ENCODE data around the gene C1QTNF2.

The C1QTNF2 gene, protein sequence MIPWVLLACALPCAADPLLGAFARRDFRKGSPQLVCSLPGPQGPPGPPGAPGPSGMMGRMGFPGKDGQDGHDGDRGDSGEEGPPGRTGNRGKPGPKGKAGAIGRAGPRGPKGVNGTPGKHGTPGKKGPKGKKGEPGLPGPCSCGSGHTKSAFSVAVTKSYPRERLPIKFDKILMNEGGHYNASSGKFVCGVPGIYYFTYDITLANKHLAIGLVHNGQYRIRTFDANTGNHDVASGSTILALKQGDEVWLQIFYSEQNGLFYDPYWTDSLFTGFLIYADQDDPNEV

DNA sequence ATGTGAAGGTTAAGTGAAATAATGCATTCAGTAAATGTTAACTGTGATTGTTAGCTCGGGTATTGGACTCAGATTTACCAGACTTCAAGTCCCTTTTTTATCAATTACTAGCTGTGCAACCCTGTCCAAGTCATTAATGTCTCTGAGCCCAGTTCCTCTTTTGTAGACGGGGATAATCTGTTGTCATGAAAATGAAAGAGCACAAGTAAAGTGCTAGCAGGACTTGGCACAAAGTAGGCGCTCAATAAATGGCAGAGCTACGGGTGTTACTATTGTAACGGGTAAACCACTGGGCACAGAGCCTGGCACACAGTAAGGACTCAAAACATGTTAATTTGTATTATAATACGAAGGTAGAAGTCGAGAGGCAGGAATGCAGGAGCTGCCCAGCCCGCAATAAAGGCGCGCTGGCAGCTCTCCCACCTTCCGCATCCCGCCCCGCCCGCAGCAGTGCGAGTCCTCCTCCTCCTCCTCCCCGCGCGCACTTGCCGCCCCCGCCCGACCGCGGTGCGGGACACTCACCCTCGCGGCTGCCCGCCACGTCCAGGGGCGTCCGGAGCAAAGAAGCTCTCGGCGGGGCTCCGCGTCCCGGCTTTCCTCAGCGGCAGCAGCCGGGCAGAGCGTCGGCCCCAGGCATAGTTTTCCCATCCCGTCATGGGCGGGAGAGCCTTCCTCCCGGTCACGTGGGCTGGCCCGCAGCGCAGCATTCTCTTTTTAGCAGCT is at the start of gene C1QTNF2:
TSS of gene C1QTNF2 (minus strand) at position 637 of the 723 bp plus-strand sequence. CDS start 15,615 bp downstream, outside the sequence.
- in situ Hi-C loops (cut with HindIII; ENCODE audit: low sequenced_read_pairs), result loop anchor here (25.0 kb wide), 1 partner anchor 333 kb away; no protein-coding TSS in a partner anchor

DNA sequence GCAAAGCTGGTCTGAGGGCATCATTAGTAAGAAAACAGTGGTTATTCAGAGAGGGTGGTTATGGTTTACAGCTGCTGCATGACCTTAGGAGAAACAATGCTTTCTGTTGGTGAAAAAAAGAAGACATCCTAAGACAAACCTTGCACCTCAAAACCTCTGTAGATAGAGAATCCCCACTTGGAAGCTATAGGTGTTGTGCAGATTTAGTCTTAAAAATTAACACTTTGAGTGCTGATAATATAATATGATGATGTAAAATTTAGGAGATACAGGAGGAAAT is 49.8 kb upstream of the C1QTNF2 start:
- in situ Hi-C loops (cut with HindIII; ENCODE audit: low sequenced_read_pairs), result no loop called here

DNA sequence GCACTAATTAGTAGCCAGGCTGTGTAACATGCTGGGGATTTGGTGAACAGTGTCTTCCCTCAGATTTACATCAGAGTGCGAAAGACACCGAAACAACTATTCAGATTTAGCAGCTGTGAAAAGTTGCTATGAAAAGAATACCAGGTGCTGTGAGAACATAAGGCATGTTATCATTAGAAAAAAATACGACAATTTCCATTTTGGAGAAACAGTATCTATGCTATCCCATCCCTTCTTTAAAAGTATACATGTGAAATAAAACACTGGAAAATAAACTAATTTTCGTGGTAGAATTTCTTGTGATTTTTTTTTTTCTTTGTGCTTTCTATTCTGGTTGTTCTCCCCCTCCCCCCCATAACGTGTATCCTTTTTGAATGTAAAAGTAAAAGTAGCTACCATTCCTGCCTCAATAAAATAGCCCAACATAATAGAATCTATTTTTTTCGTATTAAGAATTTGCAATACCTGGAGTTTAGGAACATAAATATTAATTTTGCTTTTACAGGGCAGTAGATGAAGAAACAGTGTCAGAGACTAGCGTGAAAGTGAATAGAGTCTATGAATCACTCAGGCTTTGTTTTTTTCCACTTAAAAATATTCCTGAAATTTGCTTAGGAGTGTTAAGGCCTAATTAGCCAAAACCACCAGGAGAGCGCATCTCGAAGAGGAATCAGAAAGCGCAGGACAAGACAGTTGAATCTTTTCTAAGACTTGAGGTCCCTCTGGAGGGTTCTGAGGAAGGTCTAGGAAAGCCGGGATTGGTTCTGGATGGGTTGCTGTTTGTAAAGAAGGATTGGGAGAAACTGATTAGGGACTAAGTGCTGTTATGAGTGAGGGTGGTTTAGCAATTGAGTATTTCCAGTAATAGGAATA is 49.3 kb upstream of the C1QTNF2 start:
- in situ Hi-C loops (cut with HindIII; ENCODE audit: low sequenced_read_pairs), result no loop called here

- in situ Hi-C loops (cut with HindIII; ENCODE audit: low sequenced_read_pairs), result no loop called here
Observed at GRCh38 chr5:160418561-160419457, 48.4 kb upstream of the C1QTNF2 start, which contains the start of gene SLU7. SLU7 (minus strand) TSS chr5:160419081; CDS start chr5:160415294, 3,787 bp downstream.

- in situ Hi-C loops (cut with HindIII; ENCODE audit: low sequenced_read_pairs), result no loop called here
Observed at GRCh38 chr5:160399402-160400353, 29.3 kb upstream of the C1QTNF2 start, which contains the start of gene FAM200C. FAM200C (minus strand) TSS chr5:160400054; CDS start chr5:160395490, 4,564 bp downstream.

- in situ Hi-C loops (cut with HindIII; ENCODE audit: low sequenced_read_pairs), result no loop called here
Observed at GRCh38 chr5:160398806-160399205, 28.4 kb upstream of the C1QTNF2 start.

DNA sequence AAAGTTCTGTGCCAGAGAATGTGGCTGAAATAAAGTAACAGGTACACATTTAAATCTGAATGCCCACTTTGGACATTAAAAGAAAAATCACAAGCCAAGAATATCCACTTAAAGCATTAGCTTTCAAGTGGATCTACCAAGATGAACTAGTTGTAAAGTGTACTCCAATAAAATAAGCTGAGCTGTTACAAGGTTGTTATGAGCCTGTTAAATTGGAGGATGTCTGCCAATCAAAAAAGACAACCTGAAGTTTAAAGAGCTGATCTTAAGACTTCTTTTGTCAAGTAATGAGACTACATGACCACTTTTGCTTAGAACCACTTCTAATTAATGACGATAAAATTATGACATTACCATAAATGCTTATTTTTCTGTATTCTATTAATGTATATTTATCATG is 27.1 kb upstream of the C1QTNF2 start:
- in situ Hi-C loops (cut with HindIII; ENCODE audit: low sequenced_read_pairs), result no loop called here

GRCh38 chr5:160395111-160395510 is 24.7 kb upstream of the C1QTNF2 start:
- in situ Hi-C loops (cut with HindIII; ENCODE audit: low sequenced_read_pairs), result no loop called here

- in situ Hi-C loops (cut with HindIII; ENCODE audit: low sequenced_read_pairs), result no loop called here
Observed at GRCh38 chr5:160390787-160391696, 20.6 kb upstream of the C1QTNF2 start.

DNA sequence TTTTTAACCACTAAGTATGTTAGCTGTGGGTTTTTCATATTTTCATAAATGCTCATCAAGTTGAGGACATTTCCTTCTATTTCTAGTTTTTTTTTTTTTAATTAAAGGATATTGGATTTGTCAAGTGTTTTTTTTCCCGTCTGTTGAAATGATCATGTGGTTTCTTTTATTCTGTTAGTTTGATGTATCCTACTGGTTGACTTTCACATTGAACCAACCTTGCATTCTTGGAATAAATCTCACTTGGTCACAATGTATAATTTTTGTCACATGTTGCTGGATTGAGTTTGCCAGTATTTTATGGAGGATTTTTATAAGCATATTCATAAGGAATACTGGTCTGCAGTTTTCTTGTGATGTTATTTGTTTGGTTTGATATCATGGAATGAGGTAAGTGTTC is 17.0 kb upstream of the C1QTNF2 start:
- in situ Hi-C loops (cut with HindIII; ENCODE audit: low sequenced_read_pairs), result no loop called here

DNA sequence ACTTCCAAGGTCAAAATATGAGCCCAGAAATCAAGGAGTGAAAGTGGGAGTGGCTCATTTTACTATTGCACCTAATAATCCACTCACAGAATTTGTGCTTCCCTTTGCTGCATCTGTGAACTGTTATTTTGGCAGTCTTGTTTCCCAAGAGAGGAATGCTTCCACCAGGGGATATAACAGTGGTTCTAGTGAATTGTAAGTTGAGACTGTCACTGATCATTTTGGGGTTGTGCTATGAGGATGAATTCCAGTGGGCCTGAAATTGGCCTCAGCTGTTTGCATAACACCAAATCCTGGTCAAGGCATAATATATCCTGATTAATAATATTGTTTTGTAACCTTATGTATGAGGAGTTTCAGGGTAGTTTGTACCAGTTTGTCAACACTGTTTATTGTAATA is 15.1 kb upstream of the C1QTNF2 start:
- in situ Hi-C loops (cut with HindIII; ENCODE audit: low sequenced_read_pairs), result no loop called here

- in situ Hi-C loops (cut with HindIII; ENCODE audit: low sequenced_read_pairs), result no loop called here
Observed at GRCh38 chr5:160384681-160385080, 14.3 kb upstream of the C1QTNF2 start.

DNA sequence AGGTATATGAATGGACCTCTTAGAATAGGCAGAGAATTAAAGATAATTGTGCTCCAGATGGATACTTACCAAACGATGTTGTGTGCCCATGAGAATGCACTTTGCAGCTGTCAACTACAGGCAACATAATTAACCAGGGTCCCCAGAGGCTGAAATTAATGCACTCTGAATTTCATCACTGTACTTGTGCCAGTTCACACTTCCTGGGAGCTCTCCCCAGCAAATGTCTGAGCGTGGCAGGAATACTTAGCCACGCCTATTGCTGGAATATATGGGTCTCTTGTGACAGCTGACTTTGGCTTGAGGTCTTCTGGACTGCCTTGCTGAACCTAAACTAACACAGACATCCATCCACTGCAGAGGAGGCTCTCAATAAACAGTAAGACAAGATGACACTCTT is 11.9 kb upstream of the C1QTNF2 start:
- in situ Hi-C loops (cut with HindIII; ENCODE audit: low sequenced_read_pairs), result no loop called here

DNA sequence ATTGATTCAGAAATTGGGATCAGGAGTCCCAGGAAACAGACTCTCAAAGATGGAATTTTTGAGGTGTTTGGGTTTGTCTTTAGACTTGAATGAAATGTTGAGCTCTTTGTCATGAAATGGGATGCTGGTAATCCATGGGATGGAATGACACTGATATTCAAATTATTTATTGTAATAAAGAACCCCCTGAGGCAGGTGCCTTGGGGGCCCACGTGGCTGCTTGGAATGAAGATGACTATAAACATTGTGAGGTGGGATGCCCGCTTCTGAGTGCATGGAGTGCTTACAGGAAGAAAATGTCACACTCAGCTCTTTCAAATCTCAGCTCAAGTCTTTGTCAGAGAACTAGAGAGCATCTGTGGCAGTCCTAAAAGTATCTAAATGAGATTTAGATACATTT is 9.6 kb upstream of the C1QTNF2 start:
- in situ Hi-C loops (cut with HindIII; ENCODE audit: low sequenced_read_pairs), result no loop called here

DNA sequence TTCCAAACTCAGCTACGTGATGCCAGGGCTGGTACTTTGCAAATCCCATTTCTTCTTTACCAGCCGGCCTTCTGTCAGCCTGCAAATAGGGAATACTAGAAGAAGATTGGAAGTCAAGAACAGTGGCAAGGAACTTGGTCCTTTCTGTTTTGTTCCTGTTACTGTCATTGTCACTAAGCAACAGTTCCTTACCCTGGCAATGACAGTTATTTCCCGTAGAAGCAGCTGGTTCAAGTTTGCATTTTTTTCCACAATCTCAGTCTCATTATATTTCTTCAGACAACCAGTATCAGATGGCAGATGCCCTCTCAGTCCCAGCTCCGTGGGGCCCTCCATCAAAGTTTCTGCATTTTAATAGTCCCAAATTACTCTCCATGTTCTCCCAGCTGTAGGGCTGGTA is 9.1 kb upstream of the C1QTNF2 start:
- in situ Hi-C loops (cut with HindIII; ENCODE audit: low sequenced_read_pairs), result no loop called here

GRCh38 chr5:160378330-160378729 is 7.9 kb upstream of the C1QTNF2 start:
- in situ Hi-C loops (cut with HindIII; ENCODE audit: low sequenced_read_pairs), result no loop called here

GRCh38 chr5:160377651-160378050 is 7.2 kb upstream of the C1QTNF2 start:
- in situ Hi-C loops (cut with HindIII; ENCODE audit: low sequenced_read_pairs), result no loop called here

- in situ Hi-C loops (cut with HindIII; ENCODE audit: low sequenced_read_pairs), result no loop called here
Observed at GRCh38 chr5:160376416-160376815, 6.0 kb upstream of the C1QTNF2 start.
